HEK293 (cell line): ENCODE results near the gene CCDC57.

Experiments used
- CTCF ChIA-PET: fragments of 350-600 bp; formaldehyde crosslinking; extraction: SDS; loops from one replicate; lab custom pipeline; 2021; ENCODE audit warnings: antibody characterized with exemption; lab: Yijun Ruan, JAX
- POLR2A ChIA-PET: fragments of 300-600 bp; formaldehyde crosslinking; extraction: SDS; loops from one replicate; lab custom pipeline; 2020; ENCODE audit warnings: antibody characterized with exemption, inconsistent platforms; lab: Yijun Ruan, JAX
- H3K27ac ChIP-seq: fragments of 200-500 bp; sonication (Bioruptor generic); 2 replicates; pipeline ENCODE4 v1.5.1; 2014; ENCODE audit warnings: low read depth, low read length, control low read depth, inconsistent platforms; ENCODE audit errors: extremely low read depth
- H3K36me3 ChIP-seq, 2 experiments: fragments of 200-500 bp in 1 of 2; sonication (Bioruptor generic) in 1 of 2; 1 replicate in 1 of 2; 2 replicates in 1 of 2; pipeline ENCODE4 v1.5.1; 2014 to 2017; ENCODE audit warnings: inconsistent platforms in 2 of 2, low read length in 2 of 2; ENCODE audit not compliant: control insufficient read depth in 2 of 2, insufficient read depth in 1 of 2
- H3K4me1 ChIP-seq: fragments of 200-500 bp; sonication (Bioruptor generic); 2 replicates; pipeline ENCODE4 v1.5.1; 2014; ENCODE audit warnings: mild to moderate bottlenecking, low read length, inconsistent platforms; ENCODE audit not compliant: control insufficient read depth, insufficient read depth
- H3K4me3 ChIP-seq: 2 replicates; pipeline ENCODE4 v1.5.1; 2011; ENCODE audit warnings: low read depth, mild to moderate bottlenecking, control low read depth, low read length, moderate library complexity
- H3K9me3 ChIP-seq: fragments of 200-500 bp; sonication (Bioruptor generic); 2 replicates; pipeline ENCODE4 v1.5.1; 2014; ENCODE audit warnings: low read depth, low read length, inconsistent platforms; ENCODE audit not compliant: control insufficient read depth, insufficient read depth
- EGR2 ChIP-seq: fragments of 450-650 bp; formaldehyde crosslinking; IDR thresholded peaks from 2 replicates; pipeline ENCODE4 v1.5.1; 2016; ENCODE audit warnings: low read depth, missing biosample characterization, missing genetic modification characterization
- GLI2 ChIP-seq: fragments of 450-650 bp; formaldehyde crosslinking; IDR thresholded peaks from 2 replicates; pipeline ENCODE4; 2017; ENCODE audit warnings: missing biosample characterization, missing genetic modification characterization, low read depth, borderline replicate concordance
- IKZF3 ChIP-seq: fragments of 450-650 bp; IDR thresholded peaks from 2 replicates; pipeline ENCODE4 v1.5.0; 2018; ENCODE audit warnings: missing biosample characterization, mild to moderate bottlenecking, missing genetic modification characterization, moderate library complexity
- KLF16 ChIP-seq: fragments of 450-650 bp; formaldehyde crosslinking; IDR thresholded peaks from 2 replicates; pipeline ENCODE4 v1.5.1; 2017; ENCODE audit warnings: missing biosample characterization, missing genetic modification characterization
- SCRT2 ChIP-seq: fragments of 450-650 bp; formaldehyde crosslinking; IDR thresholded peaks from 2 replicates; pipeline ENCODE4 v1.5.1; 2016; ENCODE audit warnings: missing biosample characterization, missing genetic modification characterization
- WT1 ChIP-seq: fragments of 450-650 bp; formaldehyde crosslinking; IDR thresholded peaks from 2 replicates; pipeline ENCODE4 v1.5.1; 2016; ENCODE audit warnings: missing biosample characterization, missing genetic modification characterization
- ZNF155 ChIP-seq: fragments of 450-650 bp; formaldehyde crosslinking; IDR thresholded peaks from 2 replicates; pipeline ENCODE4 v1.5.1; 2016; ENCODE audit warnings: missing biosample characterization, missing genetic modification characterization
- ZNF184 ChIP-seq: fragments of 450-650 bp; IDR thresholded peaks from 2 replicates; pipeline ENCODE4 v1.5.1; 2018; ENCODE audit warnings: missing biosample characterization, mild to moderate bottlenecking, missing genetic modification characterization
- ZNF223 ChIP-seq: fragments of 450-650 bp; formaldehyde crosslinking; IDR thresholded peaks from 2 replicates; pipeline ENCODE4 v1.5.1; 2016; ENCODE audit warnings: missing biosample characterization, missing genetic modification characterization
- ZNF24 ChIP-seq: fragments of 450-650 bp; formaldehyde crosslinking; IDR thresholded peaks from 2 replicates; pipeline ENCODE4 v1.5.1; 2016; ENCODE audit warnings: missing biosample characterization, missing genetic modification characterization
- ZNF391 ChIP-seq: fragments of 450-650 bp; formaldehyde crosslinking; IDR thresholded peaks from 2 replicates; pipeline ENCODE4 v1.5.1; 2016; ENCODE audit warnings: low read depth, missing biosample characterization, missing genetic modification characterization, borderline replicate concordance
- ZNF529 ChIP-seq: fragments of 450-650 bp; formaldehyde crosslinking; IDR thresholded peaks from 2 replicates; pipeline ENCODE4 v1.5.1; 2017; ENCODE audit warnings: missing genetic modification characterization, missing biosample characterization; ENCODE audit not compliant: insufficient replicate concordance
- ZNF555 ChIP-seq: fragments of 450-650 bp; formaldehyde crosslinking; conservative IDR thresholded peaks from 2 replicates; pipeline ENCODE4 v1.5.1; 2017; ENCODE audit warnings: missing biosample characterization, mild to moderate bottlenecking, missing genetic modification characterization, inconsistent platforms
- ZNF621 ChIP-seq: fragments of 450-650 bp; formaldehyde crosslinking; IDR thresholded peaks from 2 replicates; pipeline ENCODE4 v1.5.1; 2017; ENCODE audit warnings: missing biosample characterization, missing genetic modification characterization
- ZNF660 ChIP-seq: fragments of 450-650 bp; IDR thresholded peaks from 2 replicates; pipeline ENCODE4 v1.5.1; 2018; ENCODE audit warnings: missing biosample characterization, mild to moderate bottlenecking, missing genetic modification characterization
- ZNF707 ChIP-seq: fragments of 450-650 bp; formaldehyde crosslinking; IDR thresholded peaks from 2 replicates; pipeline ENCODE4 v1.5.1; 2016; ENCODE audit warnings: missing biosample characterization, missing genetic modification characterization
- ZNF768 ChIP-seq: fragments of 450-650 bp; formaldehyde crosslinking; IDR thresholded peaks from 2 replicates; pipeline ENCODE4 v1.5.1; 2018; ENCODE audit warnings: missing biosample characterization, mild to moderate bottlenecking, missing genetic modification characterization
- ZNF830 ChIP-seq: fragments of 450-650 bp; IDR thresholded peaks from 2 replicates; pipeline ENCODE4 v1.5.0; 2018; ENCODE audit warnings: missing biosample characterization, missing genetic modification characterization, low read depth, mild to moderate bottlenecking, moderate library complexity
- TF ChIP-seq, protein P1 (sequence below): fragments of 450-650 bp; formaldehyde crosslinking; IDR thresholded peaks from 2 replicates; pipeline ENCODE4 v1.5.1; 2016; ENCODE audit warnings: missing biosample characterization, missing genetic modification characterization
- TF ChIP-seq, protein P2 (sequence below): fragments of 450-650 bp; formaldehyde crosslinking; IDR thresholded peaks from 2 replicates; pipeline ENCODE4 v1.5.1; 2016; ENCODE audit warnings: missing biosample characterization, missing genetic modification characterization
- TF ChIP-seq, protein P3 (sequence below): fragments of 450-650 bp; formaldehyde crosslinking; IDR thresholded peaks from 2 replicates; pipeline ENCODE4 v1.5.1; 2016; ENCODE audit warnings: missing biosample characterization, missing genetic modification characterization
- TF ChIP-seq, protein P4 (sequence below): fragments of 450-650 bp; formaldehyde crosslinking; IDR thresholded peaks from 2 replicates; pipeline ENCODE4 v1.5.1; 2016; ENCODE audit warnings: missing biosample characterization, missing genetic modification characterization
- TF ChIP-seq, protein P5 (sequence below): fragments of 450-650 bp; formaldehyde crosslinking; IDR thresholded peaks from 2 replicates; pipeline ENCODE4 v1.5.1; 2016; ENCODE audit warnings: missing biosample characterization, missing genetic modification characterization, low read depth
- TF ChIP-seq, protein P6 (sequence below): fragments of 450-650 bp; formaldehyde crosslinking; IDR thresholded peaks from 2 replicates; pipeline ENCODE4 v1.5.1; 2017; ENCODE audit warnings: missing biosample characterization, missing genetic modification characterization

Gene CCDC57

DNA sequence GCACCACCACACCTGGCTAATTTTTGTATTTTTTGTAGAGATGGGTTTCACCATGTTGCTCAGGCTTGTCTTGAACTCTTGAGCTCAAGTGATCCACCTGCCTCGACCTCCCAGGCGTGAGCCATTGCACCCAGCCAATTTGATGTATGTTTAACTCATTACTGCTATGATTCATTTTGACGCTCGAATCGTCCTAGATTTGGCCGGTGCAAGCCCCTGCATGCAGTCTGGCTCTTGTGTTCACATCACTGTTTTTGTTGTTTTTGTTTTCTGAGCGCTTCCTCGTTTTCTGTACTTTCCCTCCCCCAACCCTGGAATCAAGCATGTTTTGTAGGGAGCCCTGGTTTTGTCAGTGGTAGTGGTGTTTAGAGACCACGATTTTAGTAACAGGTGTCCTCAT is 139.2 kb downstream of the CCDC57 start:
- TF ChIP-seq IKZF3 (tag by site-specific recombination) (no peak), ZNF223 (no peak), ZNF660 (no peak), ZNF155 (no peak), KLF16 (tag by site-specific recombination) (no peak), EGR2 (tag by site-specific recombination) (no peak), ZNF529 (tag by site-specific recombination) (no peak), ZNF768 (tag by site-specific recombination) (no peak)
- TF ChIP-seq, protein P1, sequence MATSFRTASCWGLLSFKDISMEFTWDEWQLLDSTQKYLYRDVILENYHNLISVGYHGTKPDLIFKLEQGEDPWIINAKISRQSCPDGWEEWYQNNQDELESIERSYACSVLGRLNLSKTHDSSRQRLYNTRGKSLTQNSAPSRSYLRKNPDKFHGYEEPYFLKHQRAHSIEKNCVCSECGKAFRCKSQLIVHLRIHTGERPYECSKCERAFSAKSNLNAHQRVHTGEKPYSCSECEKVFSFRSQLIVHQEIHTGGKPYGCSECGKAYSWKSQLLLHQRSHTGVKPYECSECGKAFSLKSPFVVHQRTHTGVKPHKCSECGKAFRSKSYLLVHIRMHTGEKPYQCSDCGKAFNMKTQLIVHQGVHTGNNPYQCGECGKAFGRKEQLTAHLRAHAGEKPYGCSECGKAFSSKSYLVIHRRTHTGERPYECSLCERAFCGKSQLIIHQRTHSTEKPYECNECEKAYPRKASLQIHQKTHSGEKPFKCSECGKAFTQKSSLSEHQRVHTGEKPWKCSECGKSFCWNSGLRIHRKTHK (tag by site-specific recombination): no peak
- TF ChIP-seq, protein P2, sequence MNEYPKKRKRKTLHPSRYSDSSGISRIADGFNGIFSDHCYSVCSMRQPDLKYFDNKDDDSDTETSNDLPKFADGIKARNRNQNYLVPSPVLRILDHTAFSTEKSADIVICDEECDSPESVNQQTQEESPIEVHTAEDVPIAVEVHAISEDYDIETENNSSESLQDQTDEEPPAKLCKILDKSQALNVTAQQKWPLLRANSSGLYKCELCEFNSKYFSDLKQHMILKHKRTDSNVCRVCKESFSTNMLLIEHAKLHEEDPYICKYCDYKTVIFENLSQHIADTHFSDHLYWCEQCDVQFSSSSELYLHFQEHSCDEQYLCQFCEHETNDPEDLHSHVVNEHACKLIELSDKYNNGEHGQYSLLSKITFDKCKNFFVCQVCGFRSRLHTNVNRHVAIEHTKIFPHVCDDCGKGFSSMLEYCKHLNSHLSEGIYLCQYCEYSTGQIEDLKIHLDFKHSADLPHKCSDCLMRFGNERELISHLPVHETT: no peak
- TF ChIP-seq, protein P3, sequence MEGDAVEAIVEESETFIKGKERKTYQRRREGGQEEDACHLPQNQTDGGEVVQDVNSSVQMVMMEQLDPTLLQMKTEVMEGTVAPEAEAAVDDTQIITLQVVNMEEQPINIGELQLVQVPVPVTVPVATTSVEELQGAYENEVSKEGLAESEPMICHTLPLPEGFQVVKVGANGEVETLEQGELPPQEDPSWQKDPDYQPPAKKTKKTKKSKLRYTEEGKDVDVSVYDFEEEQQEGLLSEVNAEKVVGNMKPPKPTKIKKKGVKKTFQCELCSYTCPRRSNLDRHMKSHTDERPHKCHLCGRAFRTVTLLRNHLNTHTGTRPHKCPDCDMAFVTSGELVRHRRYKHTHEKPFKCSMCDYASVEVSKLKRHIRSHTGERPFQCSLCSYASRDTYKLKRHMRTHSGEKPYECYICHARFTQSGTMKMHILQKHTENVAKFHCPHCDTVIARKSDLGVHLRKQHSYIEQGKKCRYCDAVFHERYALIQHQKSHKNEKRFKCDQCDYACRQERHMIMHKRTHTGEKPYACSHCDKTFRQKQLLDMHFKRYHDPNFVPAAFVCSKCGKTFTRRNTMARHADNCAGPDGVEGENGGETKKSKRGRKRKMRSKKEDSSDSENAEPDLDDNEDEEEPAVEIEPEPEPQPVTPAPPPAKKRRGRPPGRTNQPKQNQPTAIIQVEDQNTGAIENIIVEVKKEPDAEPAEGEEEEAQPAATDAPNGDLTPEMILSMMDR (tag by site-specific recombination): no peak
- TF ChIP-seq, protein P4, sequence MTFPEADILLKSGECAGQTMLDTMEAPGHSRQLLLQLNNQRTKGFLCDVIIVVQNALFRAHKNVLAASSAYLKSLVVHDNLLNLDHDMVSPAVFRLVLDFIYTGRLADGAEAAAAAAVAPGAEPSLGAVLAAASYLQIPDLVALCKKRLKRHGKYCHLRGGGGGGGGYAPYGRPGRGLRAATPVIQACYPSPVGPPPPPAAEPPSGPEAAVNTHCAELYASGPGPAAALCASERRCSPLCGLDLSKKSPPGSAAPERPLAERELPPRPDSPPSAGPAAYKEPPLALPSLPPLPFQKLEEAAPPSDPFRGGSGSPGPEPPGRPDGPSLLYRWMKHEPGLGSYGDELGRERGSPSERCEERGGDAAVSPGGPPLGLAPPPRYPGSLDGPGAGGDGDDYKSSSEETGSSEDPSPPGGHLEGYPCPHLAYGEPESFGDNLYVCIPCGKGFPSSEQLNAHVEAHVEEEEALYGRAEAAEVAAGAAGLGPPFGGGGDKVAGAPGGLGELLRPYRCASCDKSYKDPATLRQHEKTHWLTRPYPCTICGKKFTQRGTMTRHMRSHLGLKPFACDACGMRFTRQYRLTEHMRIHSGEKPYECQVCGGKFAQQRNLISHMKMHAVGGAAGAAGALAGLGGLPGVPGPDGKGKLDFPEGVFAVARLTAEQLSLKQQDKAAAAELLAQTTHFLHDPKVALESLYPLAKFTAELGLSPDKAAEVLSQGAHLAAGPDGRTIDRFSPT (tag by site-specific recombination): no peak
- TF ChIP-seq, protein P5, sequence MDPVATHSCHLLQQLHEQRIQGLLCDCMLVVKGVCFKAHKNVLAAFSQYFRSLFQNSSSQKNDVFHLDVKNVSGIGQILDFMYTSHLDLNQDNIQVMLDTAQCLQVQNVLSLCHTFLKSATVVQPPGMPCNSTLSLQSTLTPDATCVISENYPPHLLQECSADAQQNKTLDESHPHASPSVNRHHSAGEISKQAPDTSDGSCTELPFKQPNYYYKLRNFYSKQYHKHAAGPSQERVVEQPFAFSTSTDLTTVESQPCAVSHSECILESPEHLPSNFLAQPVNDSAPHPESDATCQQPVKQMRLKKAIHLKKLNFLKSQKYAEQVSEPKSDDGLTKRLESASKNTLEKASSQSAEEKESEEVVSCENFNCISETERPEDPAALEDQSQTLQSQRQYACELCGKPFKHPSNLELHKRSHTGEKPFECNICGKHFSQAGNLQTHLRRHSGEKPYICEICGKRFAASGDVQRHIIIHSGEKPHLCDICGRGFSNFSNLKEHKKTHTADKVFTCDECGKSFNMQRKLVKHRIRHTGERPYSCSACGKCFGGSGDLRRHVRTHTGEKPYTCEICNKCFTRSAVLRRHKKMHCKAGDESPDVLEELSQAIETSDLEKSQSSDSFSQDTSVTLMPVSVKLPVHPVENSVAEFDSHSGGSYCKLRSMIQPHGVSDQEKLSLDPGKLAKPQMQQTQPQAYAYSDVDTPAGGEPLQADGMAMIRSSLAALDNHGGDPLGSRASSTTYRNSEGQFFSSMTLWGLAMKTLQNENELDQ (tag by site-specific recombination): no peak
- TF ChIP-seq, all 188 proteins: peak for 0
- no peaks in the 10 kb centered on the region for H3K9me3 ChIP-seq
- ChIA-PET CTCF (interaction anchor here (0.6 to 1.1 kb wide), 2 partner anchors 29 to 36 kb away, joined by 3 to 7 read pairs; partner anchors contain the start of gene DCXR), POLR2A (interaction anchor here (0.7 to 1.2 kb wide), 4 partner anchors 9 to 36 kb away, joined by 3 to 4 read pairs (median 4); partner anchors contain the start of gene DCXR)
- H3K36me3 ChIP-seq: peaks cover 3 to 12% of the 10 kb centered on the region in 2 experiments
- H3K4me1 ChIP-seq: no peaks in the 10 kb centered on the region
- H3K4me3 ChIP-seq: no peak overlapping the region
- H3K27ac ChIP-seq: no peak overlapping the region

DNA sequence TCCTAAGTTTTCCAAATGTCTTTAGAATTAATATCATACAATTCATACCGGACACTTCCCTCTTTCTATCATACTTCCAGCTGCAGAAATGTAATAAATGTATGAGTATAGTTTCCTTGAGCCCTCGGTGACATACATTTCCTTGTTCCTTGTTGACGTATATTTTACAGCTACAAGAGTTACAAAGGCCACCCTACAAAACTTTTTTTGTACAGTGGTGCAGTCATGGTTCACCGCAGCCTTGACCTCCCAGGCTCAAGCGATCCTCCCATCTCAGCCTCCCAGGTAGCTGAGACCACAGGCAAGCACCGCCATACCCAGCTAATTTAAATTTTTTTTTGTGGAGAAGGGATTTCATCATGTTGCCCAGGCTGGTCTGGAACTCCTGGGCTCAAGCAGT is 139.8 kb downstream of the CCDC57 start:
- H3K9me3 ChIP-seq: no peaks in the 10 kb centered on the region
- ChIA-PET CTCF (interaction anchor here (1.1 kb wide), 1 partner anchor 35 kb away, joined by 7 read pairs; the partner anchor contains the start of gene DCXR), POLR2A (interaction anchor here (0.7 to 1.2 kb wide), 3 partner anchors 9 to 35 kb away, joined by 3 to 4 read pairs (median 3); partner anchors contain the start of gene DCXR)
- no peaks in the 10 kb centered on the region for H3K4me1 ChIP-seq
- peaks cover under 1 to 6% of the 10 kb centered on the region in 2 experiments for H3K36me3 ChIP-seq
- H3K4me3 ChIP-seq: no peak overlapping the region
- H3K27ac ChIP-seq: no peak overlapping the region
- TF ChIP-seq ZNF555 (tag by site-specific recombination) (no peak), ZNF830 (tag by site-specific recombination) (no peak), ZNF707 (tag by site-specific recombination) (no peak), ZNF24 (tag by site-specific recombination) (no peak), GLI2 (tag by site-specific recombination) (no peak), ZNF391 (tag by site-specific recombination) (no peak), WT1 (tag by site-specific recombination) (no peak), ZNF184 (tag by site-specific recombination) (no peak), ZNF621 (no peak), SCRT2 (no peak)
- TF ChIP-seq, protein P6, sequence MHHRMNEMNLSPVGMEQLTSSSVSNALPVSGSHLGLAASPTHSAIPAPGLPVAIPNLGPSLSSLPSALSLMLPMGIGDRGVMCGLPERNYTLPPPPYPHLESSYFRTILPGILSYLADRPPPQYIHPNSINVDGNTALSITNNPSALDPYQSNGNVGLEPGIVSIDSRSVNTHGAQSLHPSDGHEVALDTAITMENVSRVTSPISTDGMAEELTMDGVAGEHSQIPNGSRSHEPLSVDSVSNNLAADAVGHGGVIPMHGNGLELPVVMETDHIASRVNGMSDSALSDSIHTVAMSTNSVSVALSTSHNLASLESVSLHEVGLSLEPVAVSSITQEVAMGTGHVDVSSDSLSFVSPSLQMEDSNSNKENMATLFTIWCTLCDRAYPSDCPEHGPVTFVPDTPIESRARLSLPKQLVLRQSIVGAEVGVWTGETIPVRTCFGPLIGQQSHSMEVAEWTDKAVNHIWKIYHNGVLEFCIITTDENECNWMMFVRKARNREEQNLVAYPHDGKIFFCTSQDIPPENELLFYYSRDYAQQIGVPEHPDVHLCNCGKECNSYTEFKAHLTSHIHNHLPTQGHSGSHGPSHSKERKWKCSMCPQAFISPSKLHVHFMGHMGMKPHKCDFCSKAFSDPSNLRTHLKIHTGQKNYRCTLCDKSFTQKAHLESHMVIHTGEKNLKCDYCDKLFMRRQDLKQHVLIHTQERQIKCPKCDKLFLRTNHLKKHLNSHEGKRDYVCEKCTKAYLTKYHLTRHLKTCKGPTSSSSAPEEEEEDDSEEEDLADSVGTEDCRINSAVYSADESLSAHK (tag by site-specific recombination): no peak
